Ishikawa (cell line): Measurements from ENCODE around the gene EXOC6.

Experiments used
- CEBPB ChIP-seq: IDR thresholded peaks from 2 replicates; pipeline ENCODE4 v1.6.1; 2012
- CREB1 ChIP-seq: IDR thresholded peaks from 2 replicates; pipeline ENCODE4 v1.6.1; 2012; ENCODE audit warnings: low read depth
- EGR1 ChIP-seq: IDR thresholded peaks from 2 replicates; pipeline ENCODE4 v1.6.1; 2012
- EP300 ChIP-seq: IDR thresholded peaks from 2 replicates; pipeline ENCODE4 v1.6.1; 2012; ENCODE audit warnings: borderline replicate concordance
- FOXM1 ChIP-seq: IDR thresholded peaks from 2 replicates; pipeline ENCODE4 v1.6.1; 2012; ENCODE audit warnings: low read depth, borderline replicate concordance
- NFIC ChIP-seq: IDR thresholded peaks from 2 replicates; pipeline ENCODE4 v1.6.1; 2012
- RAD21 ChIP-seq: IDR thresholded peaks from 2 replicates; pipeline ENCODE4 v1.6.1; 2012; ENCODE audit warnings: low read depth
- TAF1 ChIP-seq: IDR thresholded peaks from 2 replicates; pipeline ENCODE4 v1.6.1; 2012; ENCODE audit warnings: low read depth, mild to moderate bottlenecking
- TCF12 ChIP-seq: IDR thresholded peaks from 2 replicates; pipeline ENCODE4 v1.6.1; 2012; ENCODE audit warnings: low read depth
- TEAD4 ChIP-seq: IDR thresholded peaks from 2 replicates; pipeline ENCODE4 v1.6.1; 2012
- YY1 ChIP-seq: IDR thresholded peaks from 2 replicates; pipeline ENCODE4 v1.6.1; 2012; ENCODE audit warnings: low read depth
- ZBTB7A ChIP-seq: IDR thresholded peaks from 2 replicates; pipeline ENCODE4 v1.6.1; 2012; ENCODE audit warnings: low read depth
- TF ChIP-seq, protein P1 (sequence below): IDR thresholded peaks from 2 replicates; pipeline ENCODE4 v1.6.1; 2012
- TF ChIP-seq, protein P2 (sequence below): IDR thresholded peaks from 2 replicates; pipeline ENCODE4 v1.6.1; 2012
- TF ChIP-seq, protein P3 (sequence below): IDR thresholded peaks from 2 replicates; pipeline ENCODE4 v1.6.1; 2012; ENCODE audit warnings: low read depth, mild to moderate bottlenecking

EXOC6 gene

DNA sequence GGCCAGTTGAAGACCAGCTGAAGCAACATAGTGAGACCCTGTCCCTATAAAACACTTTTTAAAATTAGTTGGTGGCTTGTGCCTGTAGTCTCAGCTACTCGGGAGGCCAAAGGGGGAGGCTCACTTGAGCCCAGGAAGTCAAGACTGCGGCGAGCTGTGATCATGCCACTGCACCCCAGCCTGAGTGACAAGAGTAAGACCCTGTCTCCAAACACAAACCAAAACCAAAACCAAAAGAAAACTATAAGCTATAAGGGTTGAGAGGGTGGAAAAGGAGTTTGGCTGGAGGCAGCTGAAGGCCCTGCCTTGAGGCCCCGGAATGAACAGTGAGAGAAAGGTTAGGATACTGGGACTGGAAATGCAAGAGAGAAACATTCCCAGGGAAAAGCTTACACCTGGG is 10.9 kb upstream of the EXOC6 start:
- no peak for TF ChIP-seq RAD21
- TF ChIP-seq EGR1 = no peak
- no peak for TF ChIP-seq CEBPB
- no peak for TF ChIP-seq ZBTB7A
- TF ChIP-seq NFIC = no peak
- TF ChIP-seq, protein P1, sequence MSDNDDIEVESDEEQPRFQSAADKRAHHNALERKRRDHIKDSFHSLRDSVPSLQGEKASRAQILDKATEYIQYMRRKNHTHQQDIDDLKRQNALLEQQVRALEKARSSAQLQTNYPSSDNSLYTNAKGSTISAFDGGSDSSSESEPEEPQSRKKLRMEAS = no peak
- no peak for TF ChIP-seq TCF12
- TF ChIP-seq, protein P2, sequence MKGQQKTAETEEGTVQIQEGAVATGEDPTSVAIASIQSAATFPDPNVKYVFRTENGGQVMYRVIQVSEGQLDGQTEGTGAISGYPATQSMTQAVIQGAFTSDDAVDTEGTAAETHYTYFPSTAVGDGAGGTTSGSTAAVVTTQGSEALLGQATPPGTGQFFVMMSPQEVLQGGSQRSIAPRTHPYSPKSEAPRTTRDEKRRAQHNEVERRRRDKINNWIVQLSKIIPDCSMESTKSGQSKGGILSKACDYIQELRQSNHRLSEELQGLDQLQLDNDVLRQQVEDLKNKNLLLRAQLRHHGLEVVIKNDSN = no peak
- TF ChIP-seq TEAD4 = no peak

DNA sequence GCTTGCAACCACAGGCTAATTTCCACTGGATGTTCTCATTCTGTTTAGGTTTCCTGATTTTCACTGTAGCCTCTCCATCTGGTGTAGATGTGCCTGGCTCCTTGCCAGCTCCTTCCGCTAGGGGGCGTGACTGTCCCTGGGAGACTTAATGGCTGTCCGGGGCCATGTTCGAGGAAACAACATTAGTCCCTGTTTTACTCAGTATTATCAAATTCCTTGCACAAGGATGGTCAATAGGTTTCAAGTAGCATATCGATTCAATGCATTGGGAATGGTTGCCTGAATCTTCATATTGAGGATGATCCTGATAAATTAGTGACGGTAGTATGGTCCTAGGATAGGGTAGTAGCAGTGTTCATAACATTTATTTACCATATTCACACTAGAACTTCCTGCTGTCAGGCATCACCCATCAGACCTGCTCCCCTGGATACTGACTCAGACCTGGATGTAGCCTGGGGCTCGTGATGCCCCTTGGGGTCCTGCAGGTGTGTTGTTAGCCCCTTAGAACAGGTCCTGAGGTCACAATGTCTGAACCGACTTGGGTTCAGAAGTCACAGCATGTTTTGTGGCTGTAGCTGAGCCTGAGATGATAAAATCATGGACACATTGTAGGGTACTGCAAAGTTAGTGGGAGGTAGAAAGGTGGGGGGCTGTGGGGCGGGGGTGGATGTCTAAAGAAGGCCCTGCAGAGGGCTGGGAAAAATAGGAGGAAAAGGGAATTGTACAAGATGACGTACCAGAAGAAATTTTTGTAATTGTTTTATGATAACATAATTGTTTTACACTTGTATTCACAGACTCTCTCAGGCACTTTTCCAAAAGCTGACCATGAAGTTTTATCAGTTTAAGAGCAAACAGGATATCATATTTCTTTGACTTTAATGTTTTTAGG is 8.9 kb upstream of the EXOC6 start:
- TF ChIP-seq RAD21 (0 out of 2 replicates have a peak, but pooled peaks have one; percentile 15), ZBTB7A (no peak), YY1 (peak; percentile 68), NFIC (peak; percentile 79), TEAD4 (no peak)

DNA sequence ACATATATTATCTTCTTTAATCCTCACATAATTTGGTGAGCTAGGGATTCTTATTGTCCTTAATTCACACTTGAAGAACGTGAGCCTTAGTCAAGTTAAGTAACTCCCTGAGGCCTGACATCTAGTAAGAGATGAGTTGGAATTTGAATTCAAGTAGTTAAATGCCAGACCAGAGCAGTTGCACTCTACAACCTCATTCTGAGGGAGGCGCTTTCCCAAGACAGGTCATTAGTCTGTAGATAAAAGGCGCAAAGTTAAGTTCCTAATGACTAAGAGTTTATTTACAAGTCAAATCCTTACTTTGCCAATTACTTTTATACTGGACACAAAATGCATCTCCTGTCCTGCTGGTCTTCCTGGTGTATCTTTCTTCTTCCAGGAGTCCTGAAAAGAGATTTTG is 3.6 kb upstream of the EXOC6 start:
- TF ChIP-seq EGR1 (no peak), RAD21 (no peak), CEBPB (no peak), TCF12 (no peak), CREB1 (no peak), FOXM1 (no peak), TAF1 (no peak), YY1 (no peak), TEAD4 (no peak), NFIC (no peak), ZBTB7A (no peak), EP300 (no peak)
- TF ChIP-seq, protein P2 = no peak
- TF ChIP-seq, protein P1 = no peak
- TF ChIP-seq, protein P3, sequence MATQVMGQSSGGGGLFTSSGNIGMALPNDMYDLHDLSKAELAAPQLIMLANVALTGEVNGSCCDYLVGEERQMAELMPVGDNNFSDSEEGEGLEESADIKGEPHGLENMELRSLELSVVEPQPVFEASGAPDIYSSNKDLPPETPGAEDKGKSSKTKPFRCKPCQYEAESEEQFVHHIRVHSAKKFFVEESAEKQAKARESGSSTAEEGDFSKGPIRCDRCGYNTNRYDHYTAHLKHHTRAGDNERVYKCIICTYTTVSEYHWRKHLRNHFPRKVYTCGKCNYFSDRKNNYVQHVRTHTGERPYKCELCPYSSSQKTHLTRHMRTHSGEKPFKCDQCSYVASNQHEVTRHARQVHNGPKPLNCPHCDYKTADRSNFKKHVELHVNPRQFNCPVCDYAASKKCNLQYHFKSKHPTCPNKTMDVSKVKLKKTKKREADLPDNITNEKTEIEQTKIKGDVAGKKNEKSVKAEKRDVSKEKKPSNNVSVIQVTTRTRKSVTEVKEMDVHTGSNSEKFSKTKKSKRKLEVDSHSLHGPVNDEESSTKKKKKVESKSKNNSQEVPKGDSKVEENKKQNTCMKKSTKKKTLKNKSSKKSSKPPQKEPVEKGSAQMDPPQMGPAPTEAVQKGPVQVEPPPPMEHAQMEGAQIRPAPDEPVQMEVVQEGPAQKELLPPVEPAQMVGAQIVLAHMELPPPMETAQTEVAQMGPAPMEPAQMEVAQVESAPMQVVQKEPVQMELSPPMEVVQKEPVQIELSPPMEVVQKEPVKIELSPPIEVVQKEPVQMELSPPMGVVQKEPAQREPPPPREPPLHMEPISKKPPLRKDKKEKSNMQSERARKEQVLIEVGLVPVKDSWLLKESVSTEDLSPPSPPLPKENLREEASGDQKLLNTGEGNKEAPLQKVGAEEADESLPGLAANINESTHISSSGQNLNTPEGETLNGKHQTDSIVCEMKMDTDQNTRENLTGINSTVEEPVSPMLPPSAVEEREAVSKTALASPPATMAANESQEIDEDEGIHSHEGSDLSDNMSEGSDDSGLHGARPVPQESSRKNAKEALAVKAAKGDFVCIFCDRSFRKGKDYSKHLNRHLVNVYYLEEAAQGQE = no peak

DNA sequence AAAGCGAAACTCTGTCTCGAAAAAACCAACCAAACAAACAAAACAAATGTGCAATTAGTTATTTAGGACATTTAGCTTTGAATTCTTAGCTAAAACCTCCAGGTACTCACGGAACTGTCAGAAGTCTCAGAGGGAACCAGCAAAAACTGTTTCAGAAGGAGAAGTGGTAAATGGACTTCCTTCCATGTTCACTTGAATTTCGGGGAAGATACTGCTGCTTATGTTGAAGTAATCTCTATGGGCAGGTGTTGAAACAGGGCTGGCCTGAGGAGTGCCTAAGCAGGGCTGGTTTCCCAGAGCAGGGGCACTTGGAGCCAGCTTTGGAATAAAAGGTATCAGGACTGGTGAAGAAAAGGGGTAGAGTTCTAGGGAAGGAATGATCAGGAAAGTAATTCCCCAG is 2.4 kb upstream of the EXOC6 start:
- TF ChIP-seq, protein P1 = no peak
- no peak for TF ChIP-seq TAF1
- no peak for TF ChIP-seq EP300
- TF ChIP-seq CEBPB = no peak
- no peak for TF ChIP-seq FOXM1
- TF ChIP-seq TCF12 = no peak
- no peak for TF ChIP-seq CREB1
- no peak for TF ChIP-seq NFIC
- no peak for TF ChIP-seq ZBTB7A

DNA sequence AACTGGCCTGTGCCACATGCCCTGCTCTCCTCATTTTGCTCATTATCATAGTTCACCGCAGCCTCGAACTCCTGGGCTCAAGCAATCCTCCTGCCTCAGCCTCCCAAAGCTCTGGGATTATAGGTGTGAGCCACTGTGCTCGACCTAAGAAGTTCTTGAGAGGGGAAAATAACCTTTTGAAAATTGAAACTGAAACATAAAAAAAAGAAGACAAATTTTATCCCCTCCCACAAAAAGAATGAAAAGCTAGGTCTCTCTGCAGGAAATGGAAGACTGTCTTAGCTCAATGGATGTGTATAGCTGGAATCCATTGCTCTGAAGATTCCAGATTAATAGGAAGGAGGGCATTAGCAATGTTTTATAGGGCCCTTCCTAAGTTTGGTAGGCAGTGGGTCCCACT is 2.0 kb upstream of the EXOC6 start:
- TF ChIP-seq TCF12 = no peak
- TF ChIP-seq, protein P1 = no peak
- no peak for TF ChIP-seq TAF1
- no peak for TF ChIP-seq RAD21
- TF ChIP-seq ZBTB7A = no peak
- TF ChIP-seq NFIC = no peak
- no peak for TF ChIP-seq YY1
- TF ChIP-seq CEBPB = no peak
- TF ChIP-seq, protein P2 = no peak
- TF ChIP-seq TEAD4 = no peak
- TF ChIP-seq, protein P3 = no peak
